H1 (cell line): ENCODE measurements around the gene TEX22. TPM values are rescaled to one million over a fixed set of nuclear protein-coding genes. Genes with fewer than 3 reads are reported as not detected.

Source experiments
- CTCF ChIA-PET: fragments of 300-600 bp; sonication (Branson Sonifier 250); formaldehyde crosslinking; loops from one replicate; lab custom pipeline; 2021; ENCODE audit not compliant: partially characterized antibody; lab: Charles Lee
- POLR2A ChIA-PET: fragments of 300-600 bp; sonication (Branson Sonifier 250); formaldehyde crosslinking; loops from one replicate; lab custom pipeline; 2021; ENCODE audit warnings: inconsistent platforms; ENCODE audit not compliant: partially characterized antibody; lab: Charles Lee
- DNase-seq, 2 experiments: peaks; one replicate each; pipeline versions ENCODE4 v3.0.0 to v3.0.0-alpha.2; 2010 to 2022; ENCODE audit warnings: low spot score in 2 of 2, low read depth in 1 of 2, mixed read lengths in 1 of 2
- FAIRE-seq: peaks from 2 replicates; lab custom pipeline; 2011; peaks lifted over from hg19 to GRCh38; lab: Jason Lieb, UNC
- H2AFZ ChIP-seq: 2 replicates; pipeline ENCODE4 v1.8.1; 2012; ENCODE audit warnings: low read length, inconsistent platforms
- H2AK5ac ChIP-seq: 2 replicates; pipeline ENCODE4 v1.6.1; 2013; ENCODE audit warnings: low read depth, low read length
- H2BK120ac ChIP-seq: replicated peaks from 2 replicates; pipeline ENCODE3; 2013; ENCODE audit warnings: low read depth, low read length, inconsistent platforms
- H2BK12ac ChIP-seq: 2 replicates; pipeline ENCODE4 v1.6.1; 2013; ENCODE audit warnings: low read depth, low read length
- H2BK15ac ChIP-seq: 2 replicates; pipeline ENCODE4 v1.6.1; 2013; ENCODE audit warnings: low read length
- H2BK20ac ChIP-seq: 2 replicates; pipeline ENCODE4 v1.6.1; 2013; ENCODE audit warnings: low read length
- H2BK5ac ChIP-seq: 2 replicates; pipeline ENCODE4 v1.6.1; 2013; ENCODE audit warnings: low read depth, low read length
- H3K14ac ChIP-seq: 2 replicates; pipeline ENCODE4 v1.6.1; 2013; ENCODE audit warnings: inconsistent platforms; ENCODE audit not compliant: insufficient read length
- H3K18ac ChIP-seq: 2 replicates; pipeline ENCODE4 v1.6.1; 2013; ENCODE audit warnings: low read length; ENCODE audit errors: extremely low read depth
- H3K23ac ChIP-seq: 2 replicates; pipeline ENCODE4 v1.6.1; 2013; ENCODE audit warnings: inconsistent platforms; ENCODE audit not compliant: insufficient read length
- H3K23me2 ChIP-seq: 2 replicates; pipeline ENCODE4 v1.6.1; 2013; ENCODE audit warnings: low read depth, low read length
- H3K27ac ChIP-seq: 2 replicates; pipeline ENCODE4 v1.6.1; 2011; ENCODE audit warnings: low read depth, low read length, inconsistent platforms
- H3K27me3 ChIP-seq, 4 experiments: replicated peaks in 1 of 4; 1 replicate in 1 of 4; 2 replicates in 3 of 4; pipeline versions ENCODE4 v1.6.1 to v1.8.1; 2011 to 2013; ENCODE audit warnings: low read length in 3 of 4, mild to moderate bottlenecking in 3 of 4, inconsistent platforms in 2 of 4, mixed read lengths in 2 of 4, moderate library complexity in 1 of 4; ENCODE audit not compliant: control insufficient read depth in 3 of 4, insufficient read depth in 3 of 4; ENCODE audit errors: extremely low read depth in 1 of 4
- H3K36me3 ChIP-seq, 4 experiments: 2 replicates each; pipeline versions ENCODE4 v1.6.1 to v1.8.1; 2011 to 2013; ENCODE audit warnings: mild to moderate bottlenecking in 4 of 4, low read length in 3 of 4, moderate library complexity in 2 of 4, control low read depth in 1 of 4, inconsistent platforms in 1 of 4; ENCODE audit not compliant: insufficient read depth in 4 of 4, control insufficient read depth in 2 of 4
- H3K4ac ChIP-seq: replicated peaks from 2 replicates; pipeline ENCODE3; 2013; ENCODE audit warnings: low read length, low read depth, mixed read lengths, inconsistent platforms; ENCODE audit not compliant: insufficient read length
- H3K4me1 ChIP-seq, 4 experiments: replicated peaks in 1 of 4; 1 replicate in 1 of 4; 2 replicates in 3 of 4; pipeline versions ENCODE4 v1.6.1 to v1.8.1; 2011 to 2013; ENCODE audit warnings: low read length in 3 of 4, inconsistent platforms in 2 of 4, mixed read lengths in 1 of 4; ENCODE audit not compliant: insufficient read depth in 4 of 4, control insufficient read depth in 3 of 4
- H3K4me2 ChIP-seq, 2 experiments: 2 replicates each; pipeline versions ENCODE4 v1.6.1 to v1.8.1; 2011 to 2013; ENCODE audit warnings: low read depth in 2 of 2, low read length in 2 of 2, control low read depth in 1 of 2, inconsistent platforms in 1 of 2, mild to moderate bottlenecking in 1 of 2; ENCODE audit not compliant: insufficient read depth in 1 of 2
- H3K4me3 ChIP-seq, 4 experiments: fragments of 200-600, 300-600 bp in 1 of 4; sonication (generic), shearing (Covaris generic), sonication (Bioruptor Twin) in 1 of 4; 2 replicates each; pipeline versions ENCODE4 v1.5.1 to v1.8.1; 2011 to 2016; ENCODE audit warnings: low read length in 4 of 4, low read depth in 3 of 4, control low read depth in 2 of 4, inconsistent platforms in 2 of 4, mild to moderate bottlenecking in 2 of 4, mixed read lengths in 1 of 4, moderate library complexity in 1 of 4; ENCODE audit not compliant: insufficient read depth in 2 of 4; ENCODE audit errors: extremely low read depth in 1 of 4
- H3K56ac ChIP-seq: replicated peaks from 2 replicates; pipeline ENCODE3; 2013; ENCODE audit warnings: low read depth, mild to moderate bottlenecking, mixed read lengths, low read length, inconsistent platforms; ENCODE audit not compliant: insufficient read length
- H3K79me1 ChIP-seq: 2 replicates; pipeline ENCODE4 v1.6.1; 2013; ENCODE audit warnings: low read depth, low read length, control low read depth
- H3K79me2 ChIP-seq, 2 experiments: 2 replicates each; pipeline versions ENCODE4 v1.6.1 to v1.8.1; 2012 to 2013; ENCODE audit warnings: low read length in 2 of 2, mild to moderate bottlenecking in 2 of 2, inconsistent platforms in 1 of 2; ENCODE audit not compliant: insufficient read depth in 2 of 2, control insufficient read depth in 1 of 2
- H3K9ac ChIP-seq, 4 experiments: replicated peaks in 1 of 4; 1 replicate in 1 of 4; 2 replicates in 3 of 4; pipeline versions ENCODE4 v1.6.1 to v1.8.1; 2011 to 2013; ENCODE audit warnings: low read depth in 3 of 4, low read length in 3 of 4, control low read depth in 2 of 4, mild to moderate bottlenecking in 2 of 4, moderate library complexity in 2 of 4, inconsistent platforms in 1 of 4; ENCODE audit errors: extremely low read depth in 1 of 4
- H3K9me3 ChIP-seq, 2 experiments: 2 replicates each; pipeline versions ENCODE4 v1.6.1 to v1.8.1; 2012 to 2013; ENCODE audit warnings: mild to moderate bottlenecking in 2 of 2, moderate library complexity in 2 of 2, control low read depth in 1 of 2, inconsistent platforms in 1 of 2, low read depth in 1 of 2, low read length in 1 of 2, mixed read lengths in 1 of 2; ENCODE audit not compliant: insufficient read depth in 2 of 2
- H4K20me1 ChIP-seq, 2 experiments: replicated peaks in 1 of 2; 2 replicates each; pipeline versions ENCODE3 to v1.8.1; 2011 to 2013; ENCODE audit warnings: inconsistent platforms in 2 of 2, low read length in 2 of 2, mild to moderate bottlenecking in 1 of 2; ENCODE audit not compliant: insufficient read depth in 2 of 2, control insufficient read depth in 1 of 2
- H4K5ac ChIP-seq: 2 replicates; pipeline ENCODE4 v1.6.1; 2013; ENCODE audit warnings: low read length, low read depth, mixed read lengths, inconsistent platforms; ENCODE audit not compliant: insufficient read length
- H4K8ac ChIP-seq: 2 replicates; pipeline ENCODE4 v1.8.0; 2013; ENCODE audit warnings: mild to moderate bottlenecking, moderate library complexity, low read length, inconsistent platforms; ENCODE audit not compliant: insufficient read depth; ENCODE audit errors: extremely low read depth
- H4K91ac ChIP-seq: replicated peaks from 2 replicates; pipeline ENCODE3; 2013; ENCODE audit warnings: low read length, mixed read lengths, inconsistent platforms; ENCODE audit not compliant: insufficient read length
- CTCF ChIP-seq, 3 experiments: IDR thresholded peaks; 1 replicate in 2 of 3; 2 replicates in 1 of 3; pipeline versions ENCODE4 v1.5.1 to v1.6.1; 2011; ENCODE audit warnings: low read length in 3 of 3, mild to moderate bottlenecking in 3 of 3, inconsistent platforms in 2 of 3, low read depth in 1 of 3, moderate library complexity in 1 of 3; ENCODE audit not compliant: insufficient read depth in 1 of 3; ENCODE audit errors: control extremely low read depth in 1 of 3
- HDAC2 ChIP-seq, 2 experiments: fragments of 300-600 bp in 1 of 2; sonication (generic) in 1 of 2; IDR thresholded peaks; 2 replicates each; pipeline ENCODE4 v1.6.1; 2011 to 2012; ENCODE audit warnings: low read depth in 2 of 2, low read length in 2 of 2, mild to moderate bottlenecking in 2 of 2, moderate library complexity in 2 of 2, borderline replicate concordance in 1 of 2, inconsistent platforms in 1 of 2
- WGBS, 2 experiments: shearing (Covaris generic) in 1 of 2; methylation state at CpG; one replicate each; pipeline versions ENCODE4 v1.1.6 to v1.1.7; 2013 to 2015; ENCODE audit warnings: low lambda C conversion rate in 2 of 2, mixed read lengths in 2 of 2, inconsistent platforms in 1 of 2, low coverage in 1 of 2, missing lambda C conversion rate in 1 of 2; ENCODE audit not compliant: insufficient replicate concordance in 2 of 2, insufficient coverage in 1 of 2, insufficient read length in 1 of 2; ENCODE audit errors: extremely low coverage in 1 of 2, missing lambda C conversion rate in 1 of 2; 5-methylcytosine and 5-hydroxymethylcytosine counted together
- polyA plus RNA-seq, 7 experiments: library from polyadenylated mRNA; depleted of rRNA in 3 of 7; stranded (reverse) in 5 of 7; unstranded in 2 of 7; fragments of >200 nt in 5 of 7; fragments of 200-250 nt in 2 of 7; gene quantifications; 1 replicate in 5 of 7; 2 replicates in 1 of 7; 4 replicates in 1 of 7; pipeline versions ENCODE4 v1.2.1 to v1.2.3, GENCODE V29; 2011 to 2013; ENCODE audit warnings: missing spikeins in 2 of 7, mixed read lengths in 2 of 7
- total RNA-seq: library from RNA; stranded (reverse); fragmentation: NEBNext Ultra II Directional; extraction: Animal tissue kit (Norgen Biotek cat#: 25700); gene quantifications from 2 replicates; pipeline ENCODE4 v1.2.1, GENCODE V29; 2021

Gene TEX22
- total and polyA plus RNA-seq, 2 of the 8 experiments (the other 6 are each of a cell fraction or from before 2014, with no cell fraction given): 0.24 to 0.39 TPM

DNA sequence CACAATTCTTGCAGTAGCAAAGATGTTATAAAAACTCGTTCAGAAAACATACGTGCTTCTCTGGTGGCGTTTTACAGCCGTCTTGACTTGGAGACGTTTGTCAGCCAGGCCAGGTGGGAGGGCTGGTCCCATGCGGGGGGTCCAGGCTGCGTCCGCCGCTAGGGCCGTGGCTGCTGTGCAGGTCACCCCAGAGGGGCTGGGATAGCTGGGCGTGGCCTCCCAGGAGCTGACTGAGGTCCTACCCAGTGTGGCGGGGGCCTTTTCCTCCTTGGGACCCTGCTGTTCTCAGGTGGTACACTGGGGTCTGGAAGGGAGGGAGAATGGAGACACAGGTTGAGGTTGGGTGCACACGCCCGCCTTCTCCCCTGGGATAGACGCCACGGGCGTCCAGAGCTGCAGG is 46.5 kb downstream of the TEX22 start:
- H4K91ac ChIP-seq: no peak overlapping the region
- peaks cover 0 to 10% of the 10 kb centered on the region in 2 experiments; a peak in 2 of 4 replicates for H3K79me2 ChIP-seq
- H3K4me3 ChIP-seq: no peak overlapping the region
- H2AK5ac ChIP-seq: no peak overlapping the region
- H3K4ac ChIP-seq: no peak overlapping the region
- H3K79me1 ChIP-seq: peaks cover 19% of the 10 kb centered on the region
- no peak for FAIRE-seq
- peaks cover 0 to 17% (median 7%) of the 10 kb centered on the region in 4 experiments; a peak in 6 of 8 replicates for H3K36me3 ChIP-seq
- H3K9ac ChIP-seq: no peak overlapping the region
- whole genome bisulfite sequencing, 2 experiments: 91% methylated on average over 17 of the region's 17 CpGs; no CpG with 5 or more reads in 1 of the 2 experiments
- ChIA-PET POLR2A (interaction anchor here (1.7 kb wide), 1 partner anchor 28 kb away, joined by 3 read pairs; no protein-coding TSS in a partner anchor), CTCF (interaction anchor here (0.8 to 2.5 kb wide), 6 partner anchors 12 to 260 kb away, joined by 3 to 8 read pairs (median 4); no protein-coding TSS in a partner anchor)
- H2BK20ac ChIP-seq: no peak overlapping the region
- H3K18ac ChIP-seq: no peak overlapping the region
- H3K56ac ChIP-seq: no peak overlapping the region
- no peak overlapping the region for H4K5ac ChIP-seq
- no peak overlapping the region for H3K4me2 ChIP-seq
- H3K9me3 ChIP-seq: no peaks in the 10 kb centered on the region
- no peaks in the 10 kb centered on the region for H3K27me3 ChIP-seq
- H2BK15ac ChIP-seq: no peak overlapping the region
- H2BK5ac ChIP-seq: no peak overlapping the region
- H3K14ac ChIP-seq: no peak overlapping the region
- H2BK12ac ChIP-seq: no peak overlapping the region
- H2AFZ ChIP-seq: no peak overlapping the region
- no peak overlapping the region for H3K23ac ChIP-seq
- H3K23me2 ChIP-seq: no peaks in the 10 kb centered on the region
- H4K8ac ChIP-seq: no peak overlapping the region
- no peaks in the 10 kb centered on the region for H3K4me1 ChIP-seq
- H2BK120ac ChIP-seq: no peak overlapping the region
- no peak for DNase-seq
- H3K27ac ChIP-seq: no peak overlapping the region
- peaks cover 17 to 23% of the 10 kb centered on the region in 2 experiments for H4K20me1 ChIP-seq
- no peak for TF ChIP-seq HDAC2 (IDR thresholded peaks at IDR 0.05; ENCODE audit: borderline replicate concordance in 1 of 2, low read depth in 2 of 2, low read length in 2 of 2)
- TF ChIP-seq CTCF (IDR thresholded peaks at IDR 0.05; ENCODE audit: control extremely low read depth in 1 of 3, insufficient read depth in 1 of 3, low read depth in 1 of 3, low read length in 3 of 3): no peak
